Panc1 (cell line): ENCODE results near the gene CPT2. TPM values are rescaled to one million over a fixed set of nuclear protein-coding genes. Genes with fewer than 3 reads are reported as not detected.

ENCODE experiments used
- ATAC-seq: fragments of 200-7000 bp; cut with Tn5 transposase; 2 replicates; pipeline ENCODE4 v1.9.1; 2020; ENCODE audit warnings: mild to moderate bottlenecking, moderate library complexity
- BruUV-seq: library from RNA; stranded (reverse); fragments of 400-500 nt; replicated peaks from 2 replicates; lab custom pipeline; 2021; lab: Mats Ljungman, UMichigan
- CTCF ChIA-PET: fragments of 300-600 bp; sonication (Branson Sonifier 250); formaldehyde crosslinking; loops from one replicate; lab custom pipeline; 2022; ENCODE audit warnings: antibody characterized with exemption; lab: Charles Lee
- POLR2A ChIA-PET: fragments of 300-600 bp; sonication (Branson Sonifier 250); formaldehyde crosslinking; loops from one replicate; lab custom pipeline; 2022; ENCODE audit warnings: antibody characterized with exemption; lab: Charles Lee
- DNase-seq: peaks from one replicate; pipeline ENCODE4 v3.0.0-alpha.2; 2010; ENCODE audit warnings: low read depth, low spot score
- H3K27ac ChIP-seq: 2 replicates; pipeline ENCODE4 v1.5.1; 2011; ENCODE audit warnings: mild to moderate bottlenecking, low read length, inconsistent platforms
- H3K27me3 ChIP-seq: fragments of 200-500 bp; sonication (Bioruptor generic); 2 replicates; pipeline ENCODE4 v1.6.0; 2014; ENCODE audit warnings: low read length, inconsistent platforms; ENCODE audit not compliant: control insufficient read depth, insufficient read depth
- H3K36me3 ChIP-seq: fragments of 200-500 bp; sonication (Bioruptor generic); 2 replicates; pipeline ENCODE4 v1.5.1; 2014; ENCODE audit warnings: inconsistent platforms, mild to moderate bottlenecking, low read length, moderate library complexity; ENCODE audit not compliant: control insufficient read depth, insufficient read depth
- H3K4me1 ChIP-seq: 2 replicates; pipeline ENCODE4 v1.5.1; 2011; ENCODE audit warnings: inconsistent platforms, mild to moderate bottlenecking, low read length, moderate library complexity; ENCODE audit not compliant: control insufficient read depth, insufficient read depth
- H3K4me3 ChIP-seq, 2 experiments: 2 replicates each; pipeline ENCODE4 v1.5.1; 2011 to 2012; ENCODE audit warnings: low read depth in 2 of 2, low read length in 2 of 2, mild to moderate bottlenecking in 2 of 2, inconsistent platforms in 1 of 2, moderate library complexity in 1 of 2
- H3K9me3 ChIP-seq: fragments of 200-500 bp; sonication (Bioruptor generic); 2 replicates; pipeline ENCODE4 v1.5.1; 2014; ENCODE audit warnings: low read depth, mild to moderate bottlenecking, inconsistent platforms, low read length, moderate library complexity; ENCODE audit not compliant: control insufficient read depth, insufficient read depth
- CTCF ChIP-seq: fragments of 450-650 bp; IDR thresholded peaks from 2 replicates; pipeline ENCODE4 v1.5.1; 2017; ENCODE audit warnings: mild to moderate bottlenecking
- POLR2AphosphoS5 ChIP-seq: IDR thresholded peaks from 2 replicates; pipeline ENCODE4 v1.6.1; 2012; ENCODE audit warnings: mild to moderate bottlenecking, low read depth, low read length, moderate library complexity
- REST ChIP-seq, 2 experiments: IDR thresholded peaks; 2 replicates each; pipeline ENCODE4 v1.6.1; 2011 to 2012; ENCODE audit warnings: low read depth in 2 of 2, control low read depth in 1 of 2, low read length in 1 of 2, mild to moderate bottlenecking in 1 of 2, moderate library complexity in 1 of 2; ENCODE audit not compliant: insufficient read depth in 1 of 2
- SIN3A ChIP-seq: IDR thresholded peaks from 2 replicates; pipeline ENCODE4 v1.6.1; 2012; ENCODE audit warnings: low read depth, mild to moderate bottlenecking, low read length, moderate library complexity, borderline replicate concordance; ENCODE audit not compliant: insufficient read depth
- TCF7L2 ChIP-seq: IDR thresholded peaks from 2 replicates; pipeline ENCODE4 v1.6.1; 2011; ENCODE audit warnings: mild to moderate bottlenecking, low read depth, low read length, inconsistent platforms
- in situ Hi-C: cut with HindIII; loops from 2 replicates; pipeline ENCODE4 v1.10.0; 2016; ENCODE audit warnings: low sequenced_read_pairs, low pct_unique_long_range_greater_than_20kb
- intact Hi-C: fragments of 100-400 bp; cut with micrococcal nuclease; formaldehyde crosslinking; loops from one replicate; pipeline ENCODE4 v1.10.0; 2022; ENCODE audit not compliant: unreplicated experiment
- total RNA-seq: library from RNA; stranded (reverse); gene quantifications from one replicate; pipeline ENCODE4 v1.2.1, GENCODE V29; 2021; ENCODE audit not compliant: unreplicated experiment

The CPT2 gene
- total RNA-seq, 1 experiment from 2014 or later: 18.9 TPM

- H3K9me3 ChIP-seq: no peaks in the 10 kb centered on the region
- DNase-seq (no peak), ATAC-seq (no peak)
- POLR2A ChIA-PET: no interaction called here
- BruUV-seq: no TSS peak
- no peaks in the 10 kb centered on the region for H3K36me3 ChIP-seq
- H3K27me3 ChIP-seq: no peaks in the 10 kb centered on the region
- CTCF ChIA-PET: no interaction called here
- H3K4me3 ChIP-seq: no peak overlapping the region
- intact Hi-C loops (no loop called here), in situ Hi-C loops (no loop called here)
- TF ChIP-seq TCF7L2 (no peak), POLR2AphosphoS5 (no peak), REST (IDR thresholded peaks at IDR 0.05; ENCODE audit: insufficient read depth in 1 of 2, low read depth in 2 of 2, low read length in 1 of 2) (no peak), SIN3A (no peak), CTCF (no peak)
- no peaks in the 10 kb centered on the region; the same call in 1 of the 2 replicates for H3K4me1 ChIP-seq
- H3K27ac ChIP-seq: no peak overlapping the region
Measured at GRCh38 chr1:53148123-53148522, 48.5 kb upstream of the CPT2 start.

GRCh38 chr1:53153752-53154151 is 42.9 kb upstream of the CPT2 start:
- BruUV-seq: no TSS peak
- CTCF ChIA-PET: interaction anchor here (0.7 kb wide), 1 partner anchor 11 kb away, joined by 3 read pairs; the partner anchor contains the start of gene SLC1A7
- ATAC-seq: no peak
- in situ Hi-C loops: no loop called here
- no peak overlapping the region for H3K4me3 ChIP-seq
- no peaks in the 10 kb centered on the region for H3K27me3 ChIP-seq
- POLR2A ChIA-PET: no interaction called here
- DNase-seq: no peak
- H3K9me3 ChIP-seq: no peaks in the 10 kb centered on the region
- H3K27ac ChIP-seq: no peak overlapping the region
- intact Hi-C loops: no loop called here
- no peaks in the 10 kb centered on the region for H3K36me3 ChIP-seq
- no peaks in the 10 kb centered on the region for H3K4me1 ChIP-seq
- TF ChIP-seq CTCF (no peak), REST (IDR thresholded peaks at IDR 0.05; ENCODE audit: insufficient read depth in 1 of 2, low read depth in 2 of 2, low read length in 1 of 2) (no peak), POLR2AphosphoS5 (no peak), TCF7L2 (no peak), SIN3A (no peak)
